ENCODE measurements around the gene CEP162.

GRCh38 chr6:84119277-84119676 is 108.2 kb downstream of the CEP162 start:
- TF ChIP-seq EZH2 (IDR thresholded peaks at IDR 0.05; ENCODE audit: borderline replicate concordance, low read depth, low read length, poor library complexity, severe bottlenecking) (no peak), CTCF (conservative IDR thresholded peaks at IDR 0.05; ENCODE audit: low read depth, low read length) (no peak)

Data from A673 (cell line).